Activated naive CD4-positive, alpha-beta T cell treated with anti-CD3 and anti-CD28 coated beads, Interleukin-2, amount 10 ng/mL, durations not matched to agents 7 days and 5 days (primary cell): ENCODE measurements around the gene PJVK.
A peak's percentile ranks its signal among the peaks of the same experiment; 100 is the strongest.

Experiments used
- CTCF ChIA-PET: fragments of 350-600 bp; sonication (Branson Sonifier 250); formaldehyde crosslinking; loops from one replicate; lab custom pipeline; 2021; ENCODE audit warnings: antibody characterized with exemption; lab: Charles Lee
- DNase-seq: peaks from one replicate; pipeline ENCODE4 v3.0.0-alpha.2; 2020
- H3K27ac Mint-ChIP-seq: one replicate; pipeline ENCODE4 v1.8.0; 2021; ENCODE audit warnings: mild to moderate bottlenecking, moderate library complexity, mixed read lengths
- H3K27me3 Mint-ChIP-seq: one replicate; pipeline ENCODE4 v1.8.0; 2021; ENCODE audit warnings: mild to moderate bottlenecking, mixed read lengths
- H3K36me3 Mint-ChIP-seq: one replicate; pipeline ENCODE4 v1.8.0; 2021; ENCODE audit warnings: mixed read lengths
- H3K4me1 Mint-ChIP-seq: one replicate; pipeline ENCODE4 v1.8.0; 2021; ENCODE audit warnings: mixed read lengths
- H3K4me3 Mint-ChIP-seq: one replicate; pipeline ENCODE4 v1.8.0; 2021; ENCODE audit warnings: mild to moderate bottlenecking, moderate library complexity, mixed read lengths
- H3K9me3 Mint-ChIP-seq: one replicate; pipeline ENCODE4 v1.8.0; 2021; ENCODE audit warnings: mixed read lengths

PJVK gene

GRCh38 chr2:178479758-178480226 lies 28.6 kb downstream of the PJVK start:
- Mint-ChIP-seq H3K36me3 (peaks cover 3% of the 10 kb centered on the region), H3K4me3 (peak overlapping the region; percentile 94), H3K27ac (peak overlapping the region; percentile 99), H3K4me1 (peaks cover 43% of the 10 kb centered on the region), H3K9me3 (no peaks in the 10 kb centered on the region), H3K27me3 (no peaks in the 10 kb centered on the region)
- DNase-seq = no peak
- CTCF ChIA-PET = interaction anchor here (1.1 to 1.7 kb wide), 2 partner anchors 27 to 43 kb away, joined by 3 to 6 read pairs; no protein-coding TSS in a partner anchor

- H3K4me1 Mint-ChIP-seq = peaks cover 43% of the 10 kb centered on the region
- peak; percentile 86 for DNase-seq
- H3K9me3 Mint-ChIP-seq = no peaks in the 10 kb centered on the region
- H3K4me3 Mint-ChIP-seq = peak within 1 kb of the TSS; percentile 94
- CTCF ChIA-PET = interaction anchor here (1.0 to 1.7 kb wide), 2 partner anchors 42 to 82 kb away, joined by 3 to 6 read pairs; no protein-coding TSS in a partner anchor
- H3K36me3 Mint-ChIP-seq = peaks cover 6% of the 10 kb centered on the region
- no peaks in the 10 kb centered on the region for H3K27me3 Mint-ChIP-seq
- peak within 1 kb of the TSS; percentile 99 for H3K27ac Mint-ChIP-seq
Observed at GRCh38 chr2:178480227-178481181, 29.3 kb downstream of the PJVK start, which contains the start of gene PLEKHA3. PLEKHA3 (plus strand) TSS chr2:178480457; CDS start chr2:178480870, 413 bp downstream.

GRCh38 chr2:178482437-178482836 lies 31.3 kb downstream of the PJVK start:
- CTCF ChIA-PET = interaction anchor here (0.9 to 1.1 kb wide), 4 partner anchors 15 to 218 kb away, joined by 3 to 5 read pairs (median 4); no protein-coding TSS in a partner anchor
- no peak overlapping the region for H3K4me3 Mint-ChIP-seq
- peaks cover 20% of the 10 kb centered on the region for H3K36me3 Mint-ChIP-seq
- no peaks in the 10 kb centered on the region for H3K27me3 Mint-ChIP-seq
- no peak overlapping the region for H3K27ac Mint-ChIP-seq
- H3K9me3 Mint-ChIP-seq = no peaks in the 10 kb centered on the region
- H3K4me1 Mint-ChIP-seq = peaks cover 44% of the 10 kb centered on the region
- no peak for DNase-seq

- Mint-ChIP-seq H3K27ac (no peak overlapping the region), H3K9me3 (no peaks in the 10 kb centered on the region), H3K4me3 (no peak overlapping the region), H3K36me3 (peaks cover 27% of the 10 kb centered on the region), H3K4me1 (peaks cover 32% of the 10 kb centered on the region), H3K27me3 (no peaks in the 10 kb centered on the region)
- CTCF ChIA-PET = interaction anchor here (1.0 kb wide), 1 partner anchor 47 kb away, joined by 3 read pairs; no protein-coding TSS in a partner anchor
- DNase-seq = no peak
Observed at GRCh38 chr2:178484245-178485041, 33.3 kb downstream of the PJVK start.

- DNase-seq = no peak
- Mint-ChIP-seq H3K4me3 (no peak overlapping the region), H3K9me3 (no peaks in the 10 kb centered on the region), H3K4me1 (peaks cover 28% of the 10 kb centered on the region), H3K36me3 (peaks cover 34% of the 10 kb centered on the region), H3K27me3 (no peaks in the 10 kb centered on the region), H3K27ac (no peak overlapping the region)
- CTCF ChIA-PET = interaction anchor here (1.0 kb wide), 1 partner anchor 46 kb away, joined by 3 read pairs; no protein-coding TSS in a partner anchor
Observed at GRCh38 chr2:178485356-178485755, 34.2 kb downstream of the PJVK start.

GRCh38 chr2:178491612-178492011 lies 40.4 kb downstream of the PJVK start:
- CTCF ChIA-PET = no interaction called here

GRCh38 chr2:178496049-178496448 lies 44.9 kb downstream of the PJVK start:
- Mint-ChIP-seq H3K4me1 (peaks cover 6% of the 10 kb centered on the region), H3K4me3 (no peak overlapping the region), H3K9me3 (no peaks in the 10 kb centered on the region), H3K27me3 (no peaks in the 10 kb centered on the region), H3K36me3 (peaks cover 64% of the 10 kb centered on the region), H3K27ac (no peak overlapping the region)
- no peak for DNase-seq
- CTCF ChIA-PET = no interaction called here

More at GRCh38 chr2:178491612-178492011, 40.4 kb downstream of the PJVK start:
- Mint-ChIP-seq H3K4me1 (peaks cover 12% of the 10 kb centered on the region), H3K36me3 (peaks cover 63% of the 10 kb centered on the region), H3K27me3 (no peaks in the 10 kb centered on the region), H3K9me3 (no peaks in the 10 kb centered on the region), H3K27ac (no peak overlapping the region), H3K4me3 (no peak overlapping the region)
- no peak for DNase-seq

GRCh38 chr2:178498137-178498536 lies 47.0 kb downstream of the PJVK start:
- no peak for DNase-seq
- H3K36me3 Mint-ChIP-seq = peaks cover 71% of the 10 kb centered on the region
- H3K4me3 Mint-ChIP-seq = no peak overlapping the region
- CTCF ChIA-PET = interaction anchor here (1.1 kb wide), 1 partner anchor 16 kb away, joined by 5 read pairs; no protein-coding TSS in a partner anchor
- H3K4me1 Mint-ChIP-seq = peaks cover 6% of the 10 kb centered on the region
- H3K9me3 Mint-ChIP-seq = no peaks in the 10 kb centered on the region
- no peaks in the 10 kb centered on the region for H3K27me3 Mint-ChIP-seq
- no peak overlapping the region for H3K27ac Mint-ChIP-seq

GRCh38 chr2:178499640-178500039 lies 48.5 kb downstream of the PJVK start:
- Mint-ChIP-seq H3K36me3 (peaks cover 71% of the 10 kb centered on the region), H3K27ac (no peak overlapping the region), H3K4me3 (no peak overlapping the region), H3K27me3 (no peaks in the 10 kb centered on the region), H3K4me1 (peaks cover 6% of the 10 kb centered on the region), H3K9me3 (no peaks in the 10 kb centered on the region)
- CTCF ChIA-PET = no interaction called here
- DNase-seq = no peak

GRCh38 chr2:178502751-178503150 lies 51.6 kb downstream of the PJVK start:
- H3K27ac Mint-ChIP-seq = no peak overlapping the region
- H3K27me3 Mint-ChIP-seq = no peaks in the 10 kb centered on the region
- CTCF ChIA-PET = interaction anchor here (0.7 kb wide), 1 partner anchor 89 kb away, joined by 3 read pairs; no protein-coding TSS in a partner anchor
- H3K4me3 Mint-ChIP-seq = no peak overlapping the region
- H3K36me3 Mint-ChIP-seq = peaks cover 57% of the 10 kb centered on the region
- H3K9me3 Mint-ChIP-seq = no peaks in the 10 kb centered on the region
- peaks cover 2% of the 10 kb centered on the region for H3K4me1 Mint-ChIP-seq
- DNase-seq = no peak

- H3K36me3 Mint-ChIP-seq = peaks cover 44% of the 10 kb centered on the region
- no peak overlapping the region for H3K27ac Mint-ChIP-seq
- CTCF ChIA-PET = interaction anchor here (0.6 kb wide), 1 partner anchor 732 kb away, joined by 3 read pairs; no protein-coding TSS in a partner anchor
- no peak overlapping the region for H3K4me3 Mint-ChIP-seq
- H3K4me1 Mint-ChIP-seq = peaks cover 5% of the 10 kb centered on the region
- H3K9me3 Mint-ChIP-seq = no peaks in the 10 kb centered on the region
- no peaks in the 10 kb centered on the region for H3K27me3 Mint-ChIP-seq
- DNase-seq = no peak
Observed at GRCh38 chr2:178506101-178506500, 54.9 kb downstream of the PJVK start.

GRCh38 chr2:178506524-178506923 lies 55.3 kb downstream of the PJVK start:
- Mint-ChIP-seq H3K27me3 (no peaks in the 10 kb centered on the region), H3K27ac (no peak overlapping the region), H3K4me1 (peaks cover 5% of the 10 kb centered on the region), H3K36me3 (peaks cover 41% of the 10 kb centered on the region), H3K4me3 (no peak overlapping the region), H3K9me3 (no peaks in the 10 kb centered on the region)
- no peak for DNase-seq
- CTCF ChIA-PET = interaction anchor here (0.6 to 1.0 kb wide), 2 partner anchors 27 to 732 kb away, joined by 3 read pairs; no protein-coding TSS in a partner anchor

- Mint-ChIP-seq H3K4me3 (no peak overlapping the region), H3K27me3 (no peaks in the 10 kb centered on the region), H3K9me3 (no peaks in the 10 kb centered on the region), H3K27ac (no peak overlapping the region), H3K36me3 (peaks cover 40% of the 10 kb centered on the region), H3K4me1 (peaks cover 5% of the 10 kb centered on the region)
- no peak for DNase-seq
- CTCF ChIA-PET = interaction anchor here (1.0 to 1.1 kb wide), 2 partner anchors 19 to 28 kb away, joined by 3 read pairs; no protein-coding TSS in a partner anchor
Observed at GRCh38 chr2:178506949-178507348, 55.8 kb downstream of the PJVK start.
